K562 (cell line): Measurements from ENCODE around the gene ABCB6.

ENCODE experiments used
- JUND ChIP-seq, 2 experiments: IDR thresholded peaks; 2 replicates in 1 of 2; 3 replicates in 1 of 2; pipeline ENCODE4 v1.6.1; 2011; ENCODE audit warnings: borderline replicate concordance in 2 of 2, low read depth in 2 of 2, low read length in 2 of 2, improper control_type of control experiment in 1 of 2, missing biosample characterization in 1 of 2, missing genetic modification characterization in 1 of 2, missing genetic modification reagents in 1 of 2
- KAT7 ChIP-seq: sonication (generic); formaldehyde crosslinking; IDR thresholded peaks from 2 replicates; pipeline ENCODE4 v1.8.0; 2022; ENCODE audit warnings: missing genetic modification reagents, mild to moderate bottlenecking, borderline replicate concordance
- MYC ChIP-seq, 2 experiments: fragments of 250-450 bp in 1 of 2; sonication (Bioruptor Pico) in 1 of 2; IDR thresholded peaks; 2 replicates each; pipeline versions ENCODE4 v1.5.1 to v1.6.1; 2012 to 2021; ENCODE audit warnings: low read depth in 2 of 2, borderline replicate concordance in 1 of 2, improper control_type of control experiment in 1 of 2, low read length in 1 of 2, mild to moderate bottlenecking in 1 of 2, moderate library complexity in 1 of 2
- POLR2AphosphoS5 ChIP-seq: IDR thresholded peaks from 2 replicates; pipeline ENCODE4 v1.6.1; 2011; ENCODE audit warnings: mild to moderate bottlenecking, low read depth, low read length, moderate library complexity; ENCODE audit not compliant: control insufficient read depth, insufficient read depth
- TF ChIP-seq, protein P1 (sequence below): sonication (generic); IDR thresholded peaks from 2 replicates; pipeline ENCODE4 v1.6.1; 2016
- TF ChIP-seq, protein P2 (sequence below), 2 experiments: fragments of 450-650 bp in 1 of 2; sonication (generic) in 1 of 2; formaldehyde crosslinking in 1 of 2; IDR thresholded peaks in 1 of 2; conservative IDR thresholded peaks in 1 of 2; 2 replicates each; pipeline versions ENCODE4 v1.6.1 to v1.8.1; 2016 to 2023; ENCODE audit warnings: mild to moderate bottlenecking in 2 of 2, moderate library complexity in 2 of 2, inconsistent platforms in 1 of 2, missing genetic modification reagents in 1 of 2
- TF ChIP-seq, protein P3 (sequence below): fragments of 250-450 bp; sonication (Bioruptor Pico); IDR thresholded peaks from 2 replicates; pipeline ENCODE4 v1.4.0; 2020
- TF ChIP-seq, protein P4 (sequence below): fragments of 250-450 bp; sonication (Bioruptor Pico); IDR thresholded peaks from 2 replicates; pipeline ENCODE4 v1.8.0; 2022; ENCODE audit warnings: inconsistent platforms
- TF ChIP-seq, protein P5 (sequence below): sonication (generic); formaldehyde crosslinking; IDR thresholded peaks from 2 replicates; pipeline ENCODE4 v1.8.1; 2023; ENCODE audit warnings: mild to moderate bottlenecking, missing genetic modification reagents

DNA sequence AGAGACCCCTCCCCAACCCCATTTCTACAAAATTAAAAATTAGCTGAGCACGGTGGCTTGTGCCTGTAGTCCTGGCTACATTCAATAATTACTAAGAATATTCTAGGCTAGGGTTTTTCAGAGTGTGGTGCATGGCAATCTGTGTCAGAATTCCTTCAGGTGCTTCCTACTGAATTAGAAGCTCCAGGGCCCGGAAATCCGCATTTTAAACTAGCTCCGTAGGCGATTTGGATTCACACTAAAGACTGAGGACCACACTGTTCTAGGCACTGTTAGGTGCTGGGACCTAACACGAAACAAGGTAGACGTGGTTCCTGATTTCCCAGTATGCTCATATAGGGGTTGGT, 12.8 kb downstream of the ABCB6 start:
- TF ChIP-seq KAT7 (CRISPR knock-in tag) (peak; percentile 68; the same call in 1 of the 2 replicates), JUND (IDR thresholded peaks at IDR 0.05; ENCODE audit: borderline replicate concordance, low read depth, low read length) (no peak), JUND (tag; IDR thresholded peaks at IDR 0.05; ENCODE audit: borderline replicate concordance, low read depth, low read length) (no peak), POLR2AphosphoS5 (no peak), MYC (IDR thresholded peaks at IDR 0.05; ENCODE audit: low read depth, low read length) (no peak), MYC (CRISPR knock-in tag; IDR thresholded peaks at IDR 0.05; ENCODE audit: borderline replicate concordance, low read depth) (no peak)
- TF ChIP-seq, protein P1, sequence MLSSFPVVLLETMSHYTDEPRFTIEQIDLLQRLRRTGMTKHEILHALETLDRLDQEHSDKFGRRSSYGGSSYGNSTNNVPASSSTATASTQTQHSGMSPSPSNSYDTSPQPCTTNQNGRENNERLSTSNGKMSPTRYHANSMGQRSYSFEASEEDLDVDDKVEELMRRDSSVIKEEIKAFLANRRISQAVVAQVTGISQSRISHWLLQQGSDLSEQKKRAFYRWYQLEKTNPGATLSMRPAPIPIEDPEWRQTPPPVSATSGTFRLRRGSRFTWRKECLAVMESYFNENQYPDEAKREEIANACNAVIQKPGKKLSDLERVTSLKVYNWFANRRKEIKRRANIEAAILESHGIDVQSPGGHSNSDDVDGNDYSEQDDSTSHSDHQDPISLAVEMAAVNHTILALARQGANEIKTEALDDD: no peak
- TF ChIP-seq, protein P2, sequence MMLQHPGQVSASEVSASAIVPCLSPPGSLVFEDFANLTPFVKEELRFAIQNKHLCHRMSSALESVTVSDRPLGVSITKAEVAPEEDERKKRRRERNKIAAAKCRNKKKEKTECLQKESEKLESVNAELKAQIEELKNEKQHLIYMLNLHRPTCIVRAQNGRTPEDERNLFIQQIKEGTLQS (IDR thresholded peaks at IDR 0.05): no peak
- TF ChIP-seq, protein P2 (CRISPR knock-in tag; conservative IDR thresholded peaks at IDR 0.05): no peak
- TF ChIP-seq, protein P3, sequence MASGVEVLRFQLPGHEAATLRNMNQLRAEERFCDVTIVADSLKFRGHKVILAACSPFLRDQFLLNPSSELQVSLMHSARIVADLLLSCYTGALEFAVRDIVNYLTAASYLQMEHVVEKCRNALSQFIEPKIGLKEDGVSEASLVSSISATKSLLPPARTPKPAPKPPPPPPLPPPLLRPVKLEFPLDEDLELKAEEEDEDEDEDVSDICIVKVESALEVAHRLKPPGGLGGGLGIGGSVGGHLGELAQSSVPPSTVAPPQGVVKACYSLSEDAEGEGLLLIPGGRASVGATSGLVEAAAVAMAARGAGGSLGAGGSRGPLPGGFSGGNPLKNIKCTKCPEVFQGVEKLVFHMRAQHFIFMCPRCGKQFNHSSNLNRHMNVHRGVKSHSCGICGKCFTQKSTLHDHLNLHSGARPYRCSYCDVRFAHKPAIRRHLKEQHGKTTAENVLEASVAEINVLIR (CRISPR knock-in tag): no peak
- TF ChIP-seq, protein P4, sequence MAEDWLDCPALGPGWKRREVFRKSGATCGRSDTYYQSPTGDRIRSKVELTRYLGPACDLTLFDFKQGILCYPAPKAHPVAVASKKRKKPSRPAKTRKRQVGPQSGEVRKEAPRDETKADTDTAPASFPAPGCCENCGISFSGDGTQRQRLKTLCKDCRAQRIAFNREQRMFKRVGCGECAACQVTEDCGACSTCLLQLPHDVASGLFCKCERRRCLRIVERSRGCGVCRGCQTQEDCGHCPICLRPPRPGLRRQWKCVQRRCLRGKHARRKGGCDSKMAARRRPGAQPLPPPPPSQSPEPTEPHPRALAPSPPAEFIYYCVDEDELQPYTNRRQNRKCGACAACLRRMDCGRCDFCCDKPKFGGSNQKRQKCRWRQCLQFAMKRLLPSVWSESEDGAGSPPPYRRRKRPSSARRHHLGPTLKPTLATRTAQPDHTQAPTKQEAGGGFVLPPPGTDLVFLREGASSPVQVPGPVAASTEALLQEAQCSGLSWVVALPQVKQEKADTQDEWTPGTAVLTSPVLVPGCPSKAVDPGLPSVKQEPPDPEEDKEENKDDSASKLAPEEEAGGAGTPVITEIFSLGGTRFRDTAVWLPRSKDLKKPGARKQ (CRISPR knock-in tag): no peak
- TF ChIP-seq, protein P5, sequence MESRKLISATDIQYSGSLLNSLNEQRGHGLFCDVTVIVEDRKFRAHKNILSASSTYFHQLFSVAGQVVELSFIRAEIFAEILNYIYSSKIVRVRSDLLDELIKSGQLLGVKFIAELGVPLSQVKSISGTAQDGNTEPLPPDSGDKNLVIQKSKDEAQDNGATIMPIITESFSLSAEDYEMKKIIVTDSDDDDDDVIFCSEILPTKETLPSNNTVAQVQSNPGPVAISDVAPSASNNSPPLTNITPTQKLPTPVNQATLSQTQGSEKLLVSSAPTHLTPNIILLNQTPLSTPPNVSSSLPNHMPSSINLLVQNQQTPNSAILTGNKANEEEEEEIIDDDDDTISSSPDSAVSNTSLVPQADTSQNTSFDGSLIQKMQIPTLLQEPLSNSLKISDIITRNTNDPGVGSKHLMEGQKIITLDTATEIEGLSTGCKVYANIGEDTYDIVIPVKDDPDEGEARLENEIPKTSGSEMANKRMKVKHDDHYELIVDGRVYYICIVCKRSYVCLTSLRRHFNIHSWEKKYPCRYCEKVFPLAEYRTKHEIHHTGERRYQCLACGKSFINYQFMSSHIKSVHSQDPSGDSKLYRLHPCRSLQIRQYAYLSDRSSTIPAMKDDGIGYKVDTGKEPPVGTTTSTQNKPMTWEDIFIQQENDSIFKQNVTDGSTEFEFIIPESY (CRISPR knock-in tag): no peak
